Central memory CD8-positive, alpha-beta T cell (primary cell): Measurements from ENCODE around the gene SDF2.

Source experiments
- ATAC-seq: fragments of 150-1000 bp; cut with Tn5 transposase; replicated peaks from 2 replicates; pipeline ENCODE4 v1.10.0; 2022; ENCODE audit warnings: mild to moderate bottlenecking, moderate FRiP score, moderate number of reproducible peaks; ENCODE audit not compliant: poor library complexity, severe bottlenecking; ENCODE audit errors: extremely low read depth
- DNase-seq, 2 donors: peaks; one replicate each; pipeline ENCODE4 v3.0.0; 2021; ENCODE audit warnings: low spot score in 2 of 2
- H3K27ac Mint-ChIP-seq: one replicate; pipeline ENCODE4 v1.8.0; 2022; ENCODE audit warnings: low read depth, mild to moderate bottlenecking, moderate library complexity, mixed read lengths
- H3K27me3 Mint-ChIP-seq: one replicate; pipeline ENCODE4 v1.8.0; 2022; ENCODE audit warnings: mixed read lengths
- H3K36me3 Mint-ChIP-seq: one replicate; pipeline ENCODE4 v1.8.0; 2022; ENCODE audit warnings: mild to moderate bottlenecking, moderate library complexity, mixed read lengths; ENCODE audit not compliant: insufficient read depth
- H3K4me1 Mint-ChIP-seq: one replicate; pipeline ENCODE4 v1.8.0; 2022; ENCODE audit warnings: mixed read lengths
- H3K4me3 Mint-ChIP-seq: one replicate; pipeline ENCODE4 v1.8.0; 2022; ENCODE audit warnings: mild to moderate bottlenecking, moderate library complexity, mixed read lengths
- H3K9me3 Mint-ChIP-seq: one replicate; pipeline ENCODE4 v1.8.0; 2022; ENCODE audit warnings: mixed read lengths

The SDF2 gene, protein sequence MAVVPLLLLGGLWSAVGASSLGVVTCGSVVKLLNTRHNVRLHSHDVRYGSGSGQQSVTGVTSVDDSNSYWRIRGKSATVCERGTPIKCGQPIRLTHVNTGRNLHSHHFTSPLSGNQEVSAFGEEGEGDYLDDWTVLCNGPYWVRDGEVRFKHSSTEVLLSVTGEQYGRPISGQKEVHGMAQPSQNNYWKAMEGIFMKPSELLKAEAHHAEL

DNA sequence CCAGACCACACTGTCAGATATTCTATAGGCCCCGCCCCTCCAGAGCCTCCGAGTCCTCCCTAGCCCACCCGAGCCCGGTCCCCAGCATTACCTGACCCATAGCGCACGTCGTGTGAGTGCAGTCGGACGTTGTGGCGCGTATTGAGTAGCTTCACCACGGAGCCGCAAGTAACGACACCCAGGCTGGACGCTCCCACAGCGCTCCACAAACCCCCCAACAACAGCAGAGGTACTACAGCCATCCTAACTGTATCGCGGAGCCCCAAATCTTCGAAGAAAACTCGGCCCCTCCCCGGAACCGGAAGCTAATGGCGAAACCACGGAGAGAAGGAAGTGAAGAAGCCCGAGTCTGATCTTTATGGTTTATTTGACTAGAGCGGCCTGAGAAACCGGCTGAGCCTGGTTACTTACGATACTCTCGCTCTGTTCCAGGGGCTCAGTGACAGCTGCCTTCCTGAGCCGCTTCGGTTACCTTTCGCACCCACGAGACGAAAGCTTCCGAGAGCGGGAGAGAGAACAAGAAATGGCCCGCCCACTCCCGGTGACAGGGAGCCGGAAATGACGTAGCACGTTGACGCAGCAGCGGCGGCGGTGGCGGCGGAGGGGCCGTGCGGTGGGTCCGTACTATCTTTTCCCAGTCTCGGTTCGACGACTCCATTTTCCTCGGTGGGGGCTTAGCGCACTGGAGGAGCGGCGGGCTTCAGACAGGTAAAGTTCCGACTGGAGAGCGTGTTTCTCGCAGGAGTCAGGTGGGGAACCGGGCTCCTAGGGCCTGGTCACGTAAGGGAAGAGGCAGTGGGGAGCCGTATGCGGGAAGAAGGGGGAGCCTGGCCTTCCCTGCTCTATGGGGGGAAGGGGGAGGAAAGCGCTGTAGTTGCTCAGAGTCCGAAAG, at the start of gene SDF2, which contains the start of gene SUPT6H:
Gene SDF2 (minus strand): TSS at position 272 of the 892 bp plus-strand sequence. CDS start 30 bp downstream, at position 242.
Gene SUPT6H (plus strand): TSS at position 571 of the 892 bp plus-strand sequence. CDS start 11,197 bp downstream, outside the sequence.
- H3K9me3 Mint-ChIP-seq, result no peaks in the 10 kb centered on the region
- ATAC-seq (peak; percentile 91), DNase-seq (peak; percentile 92 to 93)
- H3K4me1 Mint-ChIP-seq, result peaks cover 60% of the 10 kb centered on the region
- peak within 1 kb of the TSS; percentile 98 for H3K4me3 Mint-ChIP-seq
- H3K27ac Mint-ChIP-seq, result peak within 1 kb of the TSS; percentile 99
- H3K36me3 Mint-ChIP-seq, result peaks cover 16% of the 10 kb centered on the region
- H3K27me3 Mint-ChIP-seq, result no peaks in the 10 kb centered on the region

DNA sequence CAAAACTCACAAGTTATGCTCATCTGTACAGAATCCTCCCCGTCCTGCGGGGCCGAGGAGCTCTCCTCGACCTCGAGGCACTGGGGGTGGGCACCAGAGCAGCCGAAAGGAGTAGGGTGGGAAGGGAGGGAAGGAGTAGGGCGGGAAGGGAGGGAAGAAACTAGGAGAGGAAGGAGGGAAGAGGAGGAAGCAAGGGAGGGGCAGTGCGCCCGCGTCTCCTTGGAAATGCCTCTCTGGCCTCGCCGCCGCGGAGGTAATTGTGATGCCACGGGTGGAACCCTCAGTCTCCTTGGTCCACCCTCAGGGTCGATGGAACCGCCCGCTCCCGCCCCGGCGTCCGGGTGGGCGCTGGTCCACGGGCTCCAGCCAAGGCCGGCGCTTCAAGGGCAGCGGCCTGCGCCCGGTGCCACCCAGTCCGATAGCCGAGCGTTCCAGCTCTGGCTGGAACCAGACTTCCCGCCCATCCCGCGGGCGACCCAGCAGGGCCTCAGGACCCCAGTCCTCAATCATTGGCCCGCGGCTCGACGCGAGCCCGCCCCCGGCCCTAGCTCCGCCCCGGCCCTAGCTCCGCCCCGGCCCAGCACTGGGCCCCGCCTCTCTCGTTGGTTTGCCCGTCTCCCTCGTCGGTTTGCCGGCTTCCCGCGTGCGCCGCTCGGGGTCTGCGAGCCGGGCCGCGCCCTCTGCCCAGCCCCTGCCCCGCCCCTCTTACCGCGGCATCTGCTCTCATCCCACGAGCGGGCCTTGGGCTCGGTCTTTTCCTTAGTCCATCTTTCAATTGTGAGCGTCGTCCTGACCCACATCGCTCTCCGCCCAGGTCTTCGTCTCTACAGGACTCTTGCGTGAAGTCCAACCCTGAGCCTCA, 49.4 kb upstream of the SDF2 start:
- Mint-ChIP-seq H3K4me1 (peaks cover 20% of the 10 kb centered on the region), H3K36me3 (peaks cover 10% of the 10 kb centered on the region), H3K27me3 (peaks cover 13% of the 10 kb centered on the region), H3K9me3 (no peaks in the 10 kb centered on the region), H3K4me3 (peak overlapping the region; percentile 77), H3K27ac (peak overlapping the region; percentile 87)
- DNase-seq (peak; percentile 80 to 85), ATAC-seq (peak; percentile 86)

- no peaks in the 10 kb centered on the region for H3K27me3 Mint-ChIP-seq
- H3K36me3 Mint-ChIP-seq, result peaks cover 11% of the 10 kb centered on the region
- peaks cover 15% of the 10 kb centered on the region for H3K4me1 Mint-ChIP-seq
- H3K4me3 Mint-ChIP-seq, result no peak overlapping the region
- ATAC-seq, result no peak
- H3K9me3 Mint-ChIP-seq, result no peaks in the 10 kb centered on the region
- H3K27ac Mint-ChIP-seq, result no peak overlapping the region
- DNase-seq, result no peak
Observed at GRCh38 chr17:28707339-28707720, 45.6 kb upstream of the SDF2 start.

DNA sequence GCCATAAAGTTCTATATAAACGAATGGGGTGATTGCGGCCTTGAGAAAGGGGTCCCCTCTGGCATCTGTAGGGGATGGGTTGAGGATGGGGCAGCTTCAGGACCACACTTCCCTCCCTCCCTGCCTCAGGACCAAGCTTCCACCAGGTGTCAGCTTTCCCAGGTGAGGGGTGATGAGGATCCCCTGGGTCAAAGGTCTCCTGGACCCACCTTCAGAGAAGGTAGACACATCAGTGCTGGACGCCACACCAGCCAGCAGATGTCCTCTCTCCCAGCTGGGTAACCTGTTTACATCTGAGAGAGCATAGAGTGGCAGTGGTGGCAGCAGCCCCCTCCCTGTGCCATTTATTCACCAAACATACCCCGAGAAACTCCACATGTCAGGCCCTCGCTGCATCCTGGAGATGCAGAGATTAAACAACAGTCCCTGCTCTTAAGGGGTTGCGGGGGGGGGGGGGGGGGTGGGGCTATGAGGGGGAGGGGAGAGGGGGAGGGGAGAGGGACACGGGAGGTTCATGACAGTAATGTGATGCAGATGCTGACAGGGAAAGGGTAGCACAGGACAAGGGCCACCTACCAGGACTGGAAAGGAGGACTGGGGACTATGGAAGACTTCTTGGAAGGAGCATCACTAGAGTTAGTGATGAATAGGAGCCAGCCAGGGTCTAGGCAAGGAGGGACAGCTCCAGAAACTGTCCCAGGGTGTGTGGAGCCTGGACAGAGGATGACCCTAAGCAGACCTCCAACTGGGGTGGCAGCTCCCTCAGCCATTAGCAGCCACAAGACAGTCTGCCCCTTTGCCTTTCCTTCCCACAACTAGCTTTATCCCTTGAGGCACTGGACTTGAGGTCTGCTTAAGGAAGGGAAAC, 45.0 kb upstream of the SDF2 start:
- DNase-seq, result no peak
- peaks cover 13% of the 10 kb centered on the region for H3K36me3 Mint-ChIP-seq
- no peak overlapping the region for H3K4me3 Mint-ChIP-seq
- no peak for ATAC-seq
- no peaks in the 10 kb centered on the region for H3K9me3 Mint-ChIP-seq
- peaks cover 9% of the 10 kb centered on the region for H3K4me1 Mint-ChIP-seq
- H3K27ac Mint-ChIP-seq, result no peak overlapping the region
- no peaks in the 10 kb centered on the region for H3K27me3 Mint-ChIP-seq

DNA sequence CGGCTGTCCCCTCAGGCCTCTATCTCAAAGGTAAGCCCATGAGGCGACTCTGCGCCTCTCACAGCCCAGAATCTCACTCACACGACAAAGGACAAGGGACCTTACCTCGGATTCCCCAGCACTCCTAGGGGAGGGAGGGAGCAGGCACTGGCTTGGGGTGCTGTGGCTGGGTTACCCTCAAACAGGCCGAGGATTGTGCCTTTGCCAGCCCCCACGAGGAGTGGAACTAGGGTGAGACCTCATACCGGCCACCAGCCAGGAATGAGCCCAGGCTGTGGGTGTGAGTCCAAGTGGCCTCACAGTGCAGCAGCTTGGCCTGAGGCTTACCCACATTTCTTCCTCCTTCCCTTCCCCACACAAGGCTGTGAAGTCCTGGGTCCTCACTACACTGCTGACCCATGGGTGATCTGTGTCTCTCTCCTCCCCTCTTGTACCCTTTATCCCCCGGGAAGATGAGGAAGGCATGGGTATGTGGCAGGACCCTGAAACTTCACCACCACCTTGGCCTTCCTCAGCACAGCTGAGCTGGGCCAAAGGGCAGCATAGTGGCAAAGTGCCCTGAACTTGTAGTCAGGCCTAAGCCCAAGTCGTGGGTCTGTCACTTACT, 44.1 kb upstream of the SDF2 start:
- no peaks in the 10 kb centered on the region for H3K9me3 Mint-ChIP-seq
- peak overlapping the region; percentile 53 for H3K27ac Mint-ChIP-seq
- H3K27me3 Mint-ChIP-seq, result no peaks in the 10 kb centered on the region
- peaks cover 6% of the 10 kb centered on the region for H3K4me1 Mint-ChIP-seq
- H3K4me3 Mint-ChIP-seq, result no peak overlapping the region
- ATAC-seq (no peak), DNase-seq (no peak)
- H3K36me3 Mint-ChIP-seq, result peaks cover 18% of the 10 kb centered on the region

- H3K36me3 Mint-ChIP-seq, result peaks cover 19% of the 10 kb centered on the region
- no peaks in the 10 kb centered on the region for H3K4me1 Mint-ChIP-seq
- H3K27me3 Mint-ChIP-seq, result no peaks in the 10 kb centered on the region
- H3K4me3 Mint-ChIP-seq, result no peak overlapping the region
- no peak for DNase-seq
- H3K9me3 Mint-ChIP-seq, result no peaks in the 10 kb centered on the region
- H3K27ac Mint-ChIP-seq, result peak overlapping the region; percentile 53
- no peak for ATAC-seq
Observed at GRCh38 chr17:28705074-28705659, 43.5 kb upstream of the SDF2 start.

GRCh38 chr17:28704219-28704858, 42.6 kb upstream of the SDF2 start:
- DNase-seq (no peak), ATAC-seq (no peak)
- Mint-ChIP-seq H3K9me3 (no peaks in the 10 kb centered on the region), H3K4me3 (no peak overlapping the region), H3K36me3 (peaks cover 24% of the 10 kb centered on the region), H3K4me1 (no peaks in the 10 kb centered on the region), H3K27me3 (no peaks in the 10 kb centered on the region), H3K27ac (no peak overlapping the region)

DNA sequence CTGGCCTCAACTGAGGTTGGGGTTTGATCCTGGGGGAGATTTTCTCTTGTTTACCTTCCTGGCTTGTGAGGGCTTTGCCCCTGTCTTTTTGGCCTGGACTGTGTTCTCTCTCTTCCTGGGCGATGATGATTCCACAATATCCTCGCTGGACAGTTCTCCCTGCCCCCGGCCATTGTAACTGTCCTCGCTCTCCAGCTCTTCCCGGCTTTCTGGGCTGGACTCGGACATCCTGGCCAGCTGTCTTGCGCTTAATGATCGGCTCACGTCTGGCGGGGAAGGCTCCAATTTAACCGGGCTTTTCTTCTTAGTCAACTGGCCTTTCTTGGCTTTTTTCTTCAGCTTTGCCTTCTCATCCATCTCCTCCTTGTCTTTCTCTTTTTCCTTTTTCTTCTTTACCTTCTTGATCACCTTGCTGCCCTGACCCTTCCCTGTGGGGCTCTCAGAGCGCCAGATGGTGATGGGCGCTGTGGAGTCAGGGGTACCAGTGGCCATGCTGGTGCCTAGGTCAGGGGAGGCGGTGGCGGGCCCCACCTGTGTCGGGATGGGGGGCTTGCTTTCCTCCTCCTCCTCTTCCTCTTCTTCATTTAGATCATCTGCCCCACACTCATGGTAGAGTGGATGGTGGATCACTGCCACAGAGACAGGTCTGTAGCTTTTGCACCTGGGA, 42.0 kb upstream of the SDF2 start:
- Mint-ChIP-seq H3K9me3 (no peaks in the 10 kb centered on the region), H3K27ac (no peak overlapping the region), H3K36me3 (peaks cover 29% of the 10 kb centered on the region), H3K27me3 (no peaks in the 10 kb centered on the region), H3K4me1 (no peaks in the 10 kb centered on the region), H3K4me3 (no peak overlapping the region)
- no peak for ATAC-seq
- no peak for DNase-seq

- H3K4me3 Mint-ChIP-seq, result no peak overlapping the region
- no peak for ATAC-seq
- H3K4me1 Mint-ChIP-seq, result no peaks in the 10 kb centered on the region
- no peaks in the 10 kb centered on the region for H3K27me3 Mint-ChIP-seq
- no peak for DNase-seq
- H3K27ac Mint-ChIP-seq, result no peak overlapping the region
- no peaks in the 10 kb centered on the region for H3K9me3 Mint-ChIP-seq
- peaks cover 35% of the 10 kb centered on the region for H3K36me3 Mint-ChIP-seq
Observed at GRCh38 chr17:28702752-28703150, 41.0 kb upstream of the SDF2 start.

DNA sequence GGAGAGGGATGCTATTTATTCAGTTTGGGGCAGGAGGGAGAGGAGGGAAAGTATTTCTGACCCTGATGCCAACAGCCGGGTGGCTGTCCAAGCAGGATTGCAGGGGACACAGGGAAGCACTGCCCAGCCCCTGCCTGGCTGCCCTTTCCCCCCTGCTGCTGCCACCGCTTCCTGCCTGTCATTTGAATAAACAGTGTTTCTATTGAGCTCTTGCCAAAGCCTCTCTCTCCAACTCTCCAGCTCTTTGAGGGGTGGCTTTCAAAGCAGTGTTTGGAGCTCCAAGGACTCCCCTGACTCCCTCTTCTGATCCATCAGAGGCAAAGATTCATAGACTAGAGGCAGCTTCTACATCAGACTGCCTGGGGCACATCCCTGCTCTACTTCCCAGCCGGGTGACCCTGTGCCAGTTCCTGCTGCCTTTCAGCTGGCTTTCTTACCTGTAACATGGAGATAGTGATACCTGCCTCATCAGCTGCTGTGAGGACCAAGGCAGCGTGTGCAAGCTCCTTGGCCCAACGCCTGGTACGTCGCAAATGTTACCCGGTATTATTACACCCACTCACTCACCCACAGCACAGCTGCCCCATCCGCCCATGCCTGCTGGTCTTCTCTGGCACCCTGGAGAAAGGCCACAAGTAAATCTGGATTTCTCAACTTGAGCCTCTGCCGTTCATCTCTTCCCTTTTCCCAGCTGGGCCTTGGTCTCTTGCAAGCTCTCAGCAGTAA, 40.5 kb upstream of the SDF2 start:
- H3K27me3 Mint-ChIP-seq, result no peaks in the 10 kb centered on the region
- DNase-seq (no peak), ATAC-seq (no peak)
- no peak overlapping the region for H3K27ac Mint-ChIP-seq
- no peaks in the 10 kb centered on the region for H3K4me1 Mint-ChIP-seq
- H3K36me3 Mint-ChIP-seq, result peaks cover 38% of the 10 kb centered on the region
- H3K4me3 Mint-ChIP-seq, result no peak overlapping the region
- no peaks in the 10 kb centered on the region for H3K9me3 Mint-ChIP-seq
